ENCODE data around the gene ATG16L2.
"Not testable (repeated sequence)": the region's sequence is repeated elsewhere in the genome, so short reads cannot be mapped to it uniquely, and the experiment has no call there.

Gene ATG16L2

DNA sequence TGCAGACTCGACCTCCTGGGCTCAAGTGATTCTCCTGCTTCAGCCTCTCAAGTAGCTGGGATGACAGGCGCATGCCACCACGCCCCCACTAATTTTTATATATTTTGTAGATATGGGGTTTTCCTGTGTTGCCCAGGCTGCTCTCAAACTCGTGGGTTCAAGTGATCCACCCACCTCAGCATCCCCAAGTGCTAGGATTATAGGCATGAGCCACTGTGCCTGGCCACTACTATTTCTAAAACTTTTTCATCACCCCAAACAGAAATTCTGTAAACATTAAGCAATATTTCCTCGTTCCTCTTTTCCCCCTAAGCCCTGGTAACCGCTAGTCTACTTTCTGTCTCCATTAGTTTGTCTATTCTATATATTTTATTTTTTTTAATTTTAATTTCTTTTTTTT is 9.0 kb upstream of the ATG16L2 start (continued):
- TF ChIP-seq, protein P1, sequence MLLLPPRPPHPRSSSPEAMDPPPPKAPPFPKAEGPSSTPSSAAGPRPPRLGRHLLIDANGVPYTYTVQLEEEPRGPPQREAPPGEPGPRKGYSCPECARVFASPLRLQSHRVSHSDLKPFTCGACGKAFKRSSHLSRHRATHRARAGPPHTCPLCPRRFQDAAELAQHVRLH (tag by site-specific recombination; IDR thresholded peaks at IDR 0.05), result no peak

DNA sequence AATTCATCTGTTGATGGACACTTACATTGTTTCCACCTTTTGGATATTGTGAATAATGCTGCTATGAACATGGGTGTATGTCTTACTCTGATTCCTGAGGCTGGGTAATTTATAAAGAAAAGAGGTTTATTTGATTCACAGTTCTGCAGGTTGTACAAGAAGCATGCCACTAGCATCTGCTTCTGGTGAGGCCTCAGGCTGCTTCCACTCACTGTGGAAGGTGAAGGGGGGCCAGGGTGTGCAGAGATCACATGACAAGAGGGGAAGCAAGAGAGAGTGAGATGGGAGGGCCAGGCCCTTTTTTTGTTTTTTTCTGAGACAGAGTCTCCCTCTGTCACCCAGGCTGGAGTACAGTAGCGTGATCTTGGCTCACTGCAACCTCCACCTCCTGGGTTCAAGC is 7.8 kb upstream of the ATG16L2 start:
- POLR2A ChIA-PET; H3K4me1 ChIP-seq (ENCODE audit: control insufficient read depth, insufficient read depth, low read length); H3K27ac ChIP-seq (ENCODE audit: extremely low read depth, low read depth, low read length); CTCF ChIA-PET; H3K9me3 ChIP-seq (ENCODE audit: control insufficient read depth, insufficient read depth, low read depth, low read length); H3K4me3 ChIP-seq (ENCODE audit: low read depth, low read length): not testable (repeated sequence)
- H3K36me3 ChIP-seq (ENCODE audit: control insufficient read depth in 2 of 2, insufficient read depth in 1 of 2, low read length in 2 of 2), result peaks cover 0 to 14% of the 10 kb centered on the region in 2 experiments; a peak in 2 of 3 replicates

DNA sequence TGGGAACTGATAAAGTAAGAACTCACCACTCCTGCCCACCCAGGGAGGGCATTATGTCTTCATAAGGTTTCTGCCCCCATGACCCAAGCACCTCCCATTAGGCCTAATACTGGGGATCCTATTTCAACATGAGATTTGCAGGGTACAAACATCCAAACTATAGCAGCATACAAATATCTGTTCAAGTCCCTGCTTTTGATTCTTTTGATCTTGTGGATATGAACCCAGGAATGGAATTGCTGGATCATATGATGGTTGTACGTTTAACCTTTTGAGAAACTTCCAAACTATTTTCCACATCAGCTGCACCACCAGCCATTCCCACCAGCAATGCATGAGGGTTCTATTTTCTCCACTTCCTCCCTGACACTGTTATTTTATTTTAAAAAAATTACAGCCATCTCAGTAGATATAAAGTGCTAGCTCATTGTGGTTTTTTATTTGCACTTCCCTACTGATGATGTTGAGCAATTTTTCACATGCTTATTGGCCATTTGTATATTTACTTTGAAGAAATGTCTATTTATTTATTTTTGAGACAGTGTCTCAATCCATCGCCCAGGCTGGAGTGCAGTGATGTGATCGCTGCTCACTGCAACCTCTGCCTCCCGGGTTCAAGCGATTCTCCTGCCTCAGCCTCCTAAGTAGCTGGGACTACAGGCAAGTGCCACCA is 7.1 kb upstream of the ATG16L2 start:
- no peaks in the 10 kb centered on the region for H3K4me1 ChIP-seq (ENCODE audit: control insufficient read depth, insufficient read depth, low read length)
- ChIA-PET POLR2A (interaction anchor here (0.6 to 1.1 kb wide), 2 partner anchors 61 to 85 kb away, joined by 3 read pairs; no protein-coding TSS in a partner anchor), CTCF (interaction anchor here (0.9 to 1.3 kb wide), 2 partner anchors 13 to 82 kb away, joined by 4 to 9 read pairs; partner anchors contain the start of gene STARD10)
- TF ChIP-seq SP3 (tag by site-specific recombination; IDR thresholded peaks at IDR 0.05), result no peak
- TF ChIP-seq, protein P2, sequence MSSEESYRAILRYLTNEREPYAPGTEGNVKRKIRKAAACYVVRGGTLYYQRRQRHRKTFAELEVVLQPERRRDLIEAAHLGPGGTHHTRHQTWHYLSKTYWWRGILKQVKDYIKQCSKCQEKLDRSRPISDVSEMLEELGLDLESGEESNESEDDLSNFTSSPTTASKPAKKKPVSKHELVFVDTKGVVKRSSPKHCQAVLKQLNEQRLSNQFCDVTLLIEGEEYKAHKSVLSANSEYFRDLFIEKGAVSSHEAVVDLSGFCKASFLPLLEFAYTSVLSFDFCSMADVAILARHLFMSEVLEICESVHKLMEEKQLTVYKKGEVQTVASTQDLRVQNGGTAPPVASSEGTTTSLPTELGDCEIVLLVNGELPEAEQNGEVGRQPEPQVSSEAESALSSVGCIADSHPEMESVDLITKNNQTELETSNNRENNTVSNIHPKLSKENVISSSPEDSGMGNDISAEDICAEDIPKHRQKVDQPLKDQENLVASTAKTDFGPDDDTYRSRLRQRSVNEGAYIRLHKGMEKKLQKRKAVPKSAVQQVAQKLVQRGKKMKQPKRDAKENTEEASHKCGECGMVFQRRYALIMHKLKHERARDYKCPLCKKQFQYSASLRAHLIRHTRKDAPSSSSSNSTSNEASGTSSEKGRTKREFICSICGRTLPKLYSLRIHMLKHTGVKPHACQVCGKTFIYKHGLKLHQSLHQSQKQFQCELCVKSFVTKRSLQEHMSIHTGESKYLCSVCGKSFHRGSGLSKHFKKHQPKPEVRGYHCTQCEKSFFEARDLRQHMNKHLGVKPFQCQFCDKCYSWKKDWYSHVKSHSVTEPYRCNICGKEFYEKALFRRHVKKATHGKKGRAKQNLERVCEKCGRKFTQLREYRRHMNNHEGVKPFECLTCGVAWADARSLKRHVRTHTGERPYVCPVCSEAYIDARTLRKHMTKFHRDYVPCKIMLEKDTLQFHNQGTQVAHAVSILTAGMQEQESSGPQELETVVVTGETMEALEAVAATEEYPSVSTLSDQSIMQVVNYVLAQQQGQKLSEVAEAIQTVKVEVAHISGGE (tag by site-specific recombination; conservative IDR thresholded peaks at IDR 0.05; ENCODE audit: low read depth), result no peak
- no peak for TF ChIP-seq GFI1B (tag by site-specific recombination; IDR thresholded peaks at IDR 0.05)
- TF ChIP-seq ZNF660 (tag by site-specific recombination; IDR thresholded peaks at IDR 0.05), result no peak
- TF ChIP-seq ZBTB20 (tag by site-specific recombination; IDR thresholded peaks at IDR 0.05), result no peak
- no peak for TF ChIP-seq SETDB1 (IDR thresholded peaks at IDR 0.05; ENCODE audit: insufficient read length, low read length)
- no peak for TF ChIP-seq ZSCAN16 (tag by site-specific recombination; IDR thresholded peaks at IDR 0.05)
- TF ChIP-seq ZNF132 (tag by site-specific recombination; IDR thresholded peaks at IDR 0.05; ENCODE audit: borderline replicate concordance), result no peak
- TF ChIP-seq ZNF571 (tag by site-specific recombination; IDR thresholded peaks at IDR 0.05), result no peak
- no peak overlapping the region for H3K4me3 ChIP-seq (ENCODE audit: low read depth, low read length)
- no peaks in the 10 kb centered on the region for H3K9me3 ChIP-seq (ENCODE audit: control insufficient read depth, insufficient read depth, low read depth, low read length)
- H3K36me3 ChIP-seq (ENCODE audit: control insufficient read depth in 2 of 2, insufficient read depth in 1 of 2, low read length in 2 of 2), result peaks cover 0 to 14% of the 10 kb centered on the region in 2 experiments; a peak in 2 of 3 replicates
- no peak overlapping the region for H3K27ac ChIP-seq (ENCODE audit: extremely low read depth, low read depth, low read length)

DNA sequence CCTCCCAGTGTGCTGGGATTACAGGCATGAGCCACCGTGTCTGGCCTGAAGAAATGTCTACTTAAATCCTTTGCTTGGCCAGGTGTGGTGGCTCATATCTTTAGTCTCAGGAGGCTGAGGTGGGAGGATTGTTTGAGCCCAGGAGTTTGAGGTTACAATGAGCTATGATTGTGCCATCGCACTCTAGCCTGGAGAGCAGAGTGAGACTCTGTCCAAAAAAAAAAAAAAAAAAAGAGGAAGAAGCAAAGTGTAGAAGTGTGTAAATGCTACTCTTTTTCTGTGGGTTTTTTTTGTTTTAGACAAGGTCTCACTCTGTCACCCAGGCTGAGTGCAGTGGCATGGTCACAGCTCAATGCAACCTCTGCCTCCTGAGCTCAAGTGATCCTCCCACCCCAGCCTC is 6.4 kb upstream of the ATG16L2 start:
- H3K4me3 ChIP-seq (ENCODE audit: low read depth, low read length), result no peak overlapping the region
- H3K9me3 ChIP-seq (ENCODE audit: control insufficient read depth, insufficient read depth, low read depth, low read length), result no peaks in the 10 kb centered on the region
- no peaks in the 10 kb centered on the region for H3K4me1 ChIP-seq (ENCODE audit: control insufficient read depth, insufficient read depth, low read length)
- TF ChIP-seq, protein P3, sequence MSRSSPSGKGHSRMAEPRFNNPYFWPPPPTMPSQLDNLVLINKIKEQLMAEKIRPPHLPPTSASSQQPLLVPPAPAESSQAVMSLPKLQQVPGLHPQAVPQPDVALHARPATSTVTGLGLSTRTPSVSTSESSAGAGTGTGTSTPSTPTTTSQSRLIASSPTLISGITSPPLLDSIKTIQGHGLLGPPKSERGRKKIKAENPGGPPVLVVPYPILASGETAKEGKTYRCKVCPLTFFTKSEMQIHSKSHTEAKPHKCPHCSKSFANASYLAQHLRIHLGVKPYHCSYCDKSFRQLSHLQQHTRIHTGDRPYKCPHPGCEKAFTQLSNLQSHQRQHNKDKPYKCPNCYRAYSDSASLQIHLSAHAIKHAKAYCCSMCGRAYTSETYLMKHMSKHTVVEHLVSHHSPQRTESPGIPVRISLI (tag by site-specific recombination; IDR thresholded peaks at IDR 0.05), result no peak
- TF ChIP-seq ZNF544 (tag by site-specific recombination; IDR thresholded peaks at IDR 0.05), result no peak
- TF ChIP-seq ZNF561 (tag by site-specific recombination; IDR thresholded peaks at IDR 0.05; ENCODE audit: borderline replicate concordance), result no peak
- no peak for TF ChIP-seq ZNF266 (tag by site-specific recombination; IDR thresholded peaks at IDR 0.05; ENCODE audit: low read depth)
- no peak overlapping the region for H3K27ac ChIP-seq (ENCODE audit: extremely low read depth, low read depth, low read length)
- peaks cover 0 to 14% of the 10 kb centered on the region in 2 experiments; a peak in 2 of 3 replicates for H3K36me3 ChIP-seq (ENCODE audit: control insufficient read depth in 2 of 2, insufficient read depth in 1 of 2, low read length in 2 of 2)
- CTCF ChIA-PET, result interaction anchor here (0.9 to 1.3 kb wide), 2 partner anchors 13 to 82 kb away, joined by 4 to 9 read pairs; partner anchors contain the start of gene STARD10
- POLR2A ChIA-PET, result interaction anchor here (0.6 to 1.1 kb wide), 2 partner anchors 62 to 85 kb away, joined by 3 read pairs; no protein-coding TSS in a partner anchor

All from HEK293 (cell line).